Fibroblast of skin of right biceps (primary cell): ENCODE measurements around the gene FOXP2.

Experiments
- DNase-seq: peaks from one replicate; pipeline ENCODE4 v3.0.0-alpha.2; 2013

FOXP2 gene

DNA sequence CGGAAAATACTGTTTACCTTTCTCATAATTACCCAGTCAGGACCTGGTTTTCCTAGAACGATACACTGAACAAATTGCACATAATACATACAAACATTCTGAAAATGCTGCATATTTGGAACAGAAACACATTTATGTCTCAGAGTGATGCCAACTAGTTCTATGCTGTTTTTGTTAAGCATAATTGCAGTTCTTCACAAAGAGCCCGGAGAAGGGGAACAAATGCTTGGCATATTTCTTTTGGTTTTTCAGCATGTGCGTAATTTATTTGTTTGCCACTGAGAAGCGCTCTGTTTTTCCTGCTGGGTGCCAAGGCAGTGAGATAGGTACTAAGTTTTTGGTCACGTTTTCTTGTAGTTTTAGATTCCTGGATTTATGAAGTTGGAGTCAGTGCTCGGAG is 326.3 kb downstream of the FOXP2 start:
- no peak for DNase-seq

- no peak for DNase-seq
Measured at GRCh38 chr7:114741911-114742310, 327.3 kb downstream of the FOXP2 start.
